Measurements from ENCODE around the gene CCDC40. TPM values are rescaled to one million over a fixed set of nuclear protein-coding genes. Genes with fewer than 3 reads are reported as not detected.
A peak's percentile ranks its signal among the peaks of the same experiment; 100 is the strongest.

CCDC40 gene
- total RNA-seq, 1 experiment from 2014 or later: 16.3 TPM

DNA sequence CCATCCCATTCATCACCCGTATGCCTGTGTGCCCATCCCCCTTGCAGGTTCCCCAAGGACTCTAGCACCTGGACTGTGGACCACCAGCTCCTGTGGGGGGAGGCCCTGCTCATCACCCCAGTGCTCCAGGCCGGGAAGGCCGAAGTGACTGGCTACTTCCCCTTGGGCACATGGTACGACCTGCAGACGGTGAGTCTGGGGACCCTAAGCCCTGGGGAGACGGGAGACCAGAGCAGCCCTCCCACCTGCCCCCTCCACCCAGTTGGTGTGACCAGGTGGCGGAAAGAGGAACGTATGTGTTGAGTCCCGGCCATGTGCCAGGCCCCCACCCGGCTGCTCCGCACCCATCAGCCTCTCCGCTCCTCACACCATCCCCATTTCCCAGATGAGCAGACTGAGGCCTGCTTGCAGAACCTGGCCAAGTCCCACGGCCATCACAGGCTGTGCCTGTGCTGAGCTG is 80.5 kb downstream of the CCDC40 start:
- no peaks in the 10 kb centered on the region; the same call in 1 of the 2 replicates for H3K27me3 Mint-ChIP-seq (ENCODE audit: low read depth)

DNA sequence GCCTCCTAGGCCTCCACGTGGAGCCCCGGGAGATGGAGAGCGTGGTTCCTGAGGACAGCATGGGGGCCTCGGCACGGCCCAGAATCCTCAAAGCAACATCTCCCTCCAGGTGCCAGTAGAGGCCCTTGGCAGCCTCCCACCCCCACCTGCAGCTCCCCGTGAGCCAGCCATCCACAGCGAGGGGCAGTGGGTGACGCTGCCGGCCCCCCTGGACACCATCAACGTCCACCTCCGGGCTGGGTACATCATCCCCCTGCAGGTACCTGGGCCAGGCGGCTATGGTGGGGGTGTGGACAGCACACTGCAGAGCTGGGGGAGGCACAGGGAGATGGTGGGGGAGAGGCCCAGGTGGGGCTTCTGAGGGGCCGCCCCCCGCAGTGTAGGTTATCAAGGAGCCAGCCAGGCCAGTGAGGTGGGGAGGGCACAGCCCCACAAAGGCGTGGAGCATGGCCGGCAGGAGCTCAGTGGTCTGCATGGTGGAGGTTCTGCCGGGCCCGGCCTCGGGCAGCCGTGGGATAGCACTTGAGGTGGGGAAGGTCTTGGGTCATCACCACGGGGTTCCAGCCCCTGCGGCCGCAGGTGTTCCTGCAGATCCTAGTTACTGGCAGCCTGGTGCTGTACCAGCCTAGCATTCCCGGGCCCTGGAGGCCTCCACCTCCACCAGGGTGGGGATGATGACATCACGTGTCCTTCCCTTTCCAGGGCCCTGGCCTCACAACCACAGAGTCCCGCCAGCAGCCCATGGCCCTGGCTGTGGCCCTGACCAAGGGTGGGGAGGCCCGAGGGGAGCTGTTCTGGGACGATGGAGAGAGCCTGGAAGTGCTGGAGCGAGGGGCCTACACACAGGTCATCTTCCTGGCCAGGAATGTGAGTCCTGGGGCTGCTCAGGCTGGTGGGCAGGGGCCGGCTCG is 81.3 kb downstream of the CCDC40 start:
- Mint-ChIP-seq H3K36me3 (peaks cover 14% of the 10 kb centered on the region), H3K9me3 (peaks cover 7% of the 10 kb centered on the region; the same call in 1 of the 2 replicates), H3K4me3 (no peak overlapping the region), H3K27ac (0 out of 2 replicates have a peak overlapping the region, but pooled peaks have one; percentile 11), H3K27me3 (ENCODE audit: low read depth) (no peaks in the 10 kb centered on the region; the same call in 1 of the 2 replicates), H3K4me1 (peaks cover 2% of the 10 kb centered on the region; the same call in 1 of the 2 replicates)
- ChIA-PET CTCF (interaction anchor here (1.3 to 3.2 kb wide), 2 partner anchors 16 to 109 kb away, joined by 5 to 13 read pairs; partner anchors contain the start of gene GAA), POLR2A (no interaction called here)
- ATAC-seq (no peak), DNase-seq (ENCODE audit: low spot score) (no peak)
- TF ChIP-seq NR1H2 (CRISPR knock-in tag; IDR thresholded peaks at IDR 0.05): no peak
- no peak for TF ChIP-seq E2F5 (CRISPR knock-in tag; IDR thresholded peaks at IDR 0.05)
- TF ChIP-seq ZNF232 (CRISPR knock-in tag; IDR thresholded peaks at IDR 0.05): no peak
- no peak for TF ChIP-seq KAT7 (CRISPR knock-in tag; IDR thresholded peaks at IDR 0.05; ENCODE audit: borderline replicate concordance)
- TF ChIP-seq STAT6 (CRISPR knock-in tag; conservative IDR thresholded peaks at IDR 0.05; ENCODE audit: low read depth): no peak
- no peak for TF ChIP-seq SP1 (CRISPR knock-in tag; conservative IDR thresholded peaks at IDR 0.05)
- TF ChIP-seq, protein P1, sequence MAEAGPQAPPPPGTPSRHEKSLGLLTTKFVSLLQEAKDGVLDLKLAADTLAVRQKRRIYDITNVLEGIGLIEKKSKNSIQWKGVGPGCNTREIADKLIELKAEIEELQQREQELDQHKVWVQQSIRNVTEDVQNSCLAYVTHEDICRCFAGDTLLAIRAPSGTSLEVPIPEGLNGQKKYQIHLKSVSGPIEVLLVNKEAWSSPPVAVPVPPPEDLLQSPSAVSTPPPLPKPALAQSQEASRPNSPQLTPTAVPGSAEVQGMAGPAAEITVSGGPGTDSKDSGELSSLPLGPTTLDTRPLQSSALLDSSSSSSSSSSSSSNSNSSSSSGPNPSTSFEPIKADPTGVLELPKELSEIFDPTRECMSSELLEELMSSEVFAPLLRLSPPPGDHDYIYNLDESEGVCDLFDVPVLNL (CRISPR knock-in tag; IDR thresholded peaks at IDR 0.05; ENCODE audit: borderline replicate concordance, low read depth): no peak
- TF ChIP-seq ZNF423 (CRISPR knock-in tag; IDR thresholded peaks at IDR 0.05): no peak
- no peak for TF ChIP-seq NR2C2 (CRISPR knock-in tag; IDR thresholded peaks at IDR 0.05)

More for the DNA sequence above, 80.5 kb downstream of the CCDC40 start:
- no peak overlapping the region for H3K4me3 Mint-ChIP-seq
- no peak for TF ChIP-seq EMX1 (CRISPR knock-in tag; IDR thresholded peaks at IDR 0.05)
- no peak for TF ChIP-seq FOXP4 (CRISPR knock-in tag; IDR thresholded peaks at IDR 0.05)
- 0 out of 2 replicates have a peak, but pooled peaks have one; percentile 14 for TF ChIP-seq RELA (CRISPR knock-in tag; IDR thresholded peaks at IDR 0.05; ENCODE audit: borderline replicate concordance)
- TF ChIP-seq ZNF396 (CRISPR knock-in tag; IDR thresholded peaks at IDR 0.05; ENCODE audit: borderline replicate concordance): no peak
- DNase-seq (ENCODE audit: low spot score) (no peak), ATAC-seq (no peak)
- H3K9me3 Mint-ChIP-seq: peaks cover 7% of the 10 kb centered on the region; the same call in 1 of the 2 replicates
- H3K4me1 Mint-ChIP-seq: peaks cover 2% of the 10 kb centered on the region; the same call in 1 of the 2 replicates
- ChIA-PET POLR2A (no interaction called here), CTCF (interaction anchor here (1.3 to 3.2 kb wide), 4 partner anchors 7 to 109 kb away, joined by 5 to 19 read pairs (median 14); partner anchors contain the start of gene GAA)
- 0 out of 2 replicates have a peak overlapping the region, but pooled peaks have one; percentile 11 for H3K27ac Mint-ChIP-seq
- peaks cover 14% of the 10 kb centered on the region for H3K36me3 Mint-ChIP-seq

Measured in WTC11 (cell line).